HG02571 (cell line): ENCODE measurements around the gene CEP72.
"Not testable (repeated sequence)": the region's sequence is repeated elsewhere in the genome, so short reads cannot be mapped to it uniquely, and the experiment has no call there.

Experiments used
- ATAC-seq: cut with Tn5 transposase; IDR thresholded peaks from one replicate; pipeline ENCODE4 v1.9.1; 2021; ENCODE audit warnings: mild to moderate bottlenecking, moderate library complexity; ENCODE audit not compliant: unreplicated experiment

The CEP72 gene

GRCh38 chr5:612498-613424 is 621 bp downstream of the CEP72 start:
- ATAC-seq: peak; percentile 26

GRCh38 chr5:616484-617039 is 4.4 kb downstream of the CEP72 start:
- ATAC-seq: no peak

GRCh38 chr5:617896-618295 is 5.8 kb downstream of the CEP72 start:
- ATAC-seq: no peak

GRCh38 chr5:618450-618849 is 6.3 kb downstream of the CEP72 start:
- ATAC-seq: no peak

- no peak for ATAC-seq
These were observed 7.3 kb downstream of the CEP72 start for GRCh38 chr5:619444-619843.

GRCh38 chr5:620152-620551 is 8.0 kb downstream of the CEP72 start:
- ATAC-seq: no peak

- no peak for ATAC-seq
These were observed 8.5 kb downstream of the CEP72 start for GRCh38 chr5:620586-621180.

GRCh38 chr5:621341-621761 is 9.2 kb downstream of the CEP72 start:
- ATAC-seq: no peak

GRCh38 chr5:622359-622758 is 10.2 kb downstream of the CEP72 start:
- ATAC-seq: no peak

GRCh38 chr5:622946-623522 is 10.9 kb downstream of the CEP72 start:
- no peak for ATAC-seq

GRCh38 chr5:623531-623930 is 11.4 kb downstream of the CEP72 start:
- no peak for ATAC-seq

GRCh38 chr5:624118-624950 is 12.2 kb downstream of the CEP72 start:
- ATAC-seq: no peak

- no peak for ATAC-seq
These were observed 12.8 kb downstream of the CEP72 start for GRCh38 chr5:624951-625230.

GRCh38 chr5:625516-625915 is 13.4 kb downstream of the CEP72 start:
- no peak for ATAC-seq

- ATAC-seq: no peak
These were observed 14.7 kb downstream of the CEP72 start for GRCh38 chr5:626850-627249.

- ATAC-seq: no peak
These were observed 15.7 kb downstream of the CEP72 start for GRCh38 chr5:627840-628239.

- not testable (repeated sequence) for ATAC-seq
These were observed 16.4 kb downstream of the CEP72 start for GRCh38 chr5:628351-629205.

- no peak for ATAC-seq
These were observed 21.4 kb downstream of the CEP72 start for GRCh38 chr5:633501-633955.

- ATAC-seq: no peak
These were observed 22.1 kb downstream of the CEP72 start for GRCh38 chr5:634191-634590.
